GM21825 (cell line): ENCODE data around the gene CFL2.
"Not testable (repeated sequence)": the region's sequence is repeated elsewhere in the genome, so short reads cannot be mapped to it uniquely, and the experiment has no call there.

Source experiments
- ATAC-seq: cut with Tn5 transposase; IDR thresholded peaks from one replicate; pipeline ENCODE4 v1.9.1; 2021; ENCODE audit warnings: mild to moderate bottlenecking, moderate library complexity; ENCODE audit not compliant: unreplicated experiment

CFL2 gene

DNA sequence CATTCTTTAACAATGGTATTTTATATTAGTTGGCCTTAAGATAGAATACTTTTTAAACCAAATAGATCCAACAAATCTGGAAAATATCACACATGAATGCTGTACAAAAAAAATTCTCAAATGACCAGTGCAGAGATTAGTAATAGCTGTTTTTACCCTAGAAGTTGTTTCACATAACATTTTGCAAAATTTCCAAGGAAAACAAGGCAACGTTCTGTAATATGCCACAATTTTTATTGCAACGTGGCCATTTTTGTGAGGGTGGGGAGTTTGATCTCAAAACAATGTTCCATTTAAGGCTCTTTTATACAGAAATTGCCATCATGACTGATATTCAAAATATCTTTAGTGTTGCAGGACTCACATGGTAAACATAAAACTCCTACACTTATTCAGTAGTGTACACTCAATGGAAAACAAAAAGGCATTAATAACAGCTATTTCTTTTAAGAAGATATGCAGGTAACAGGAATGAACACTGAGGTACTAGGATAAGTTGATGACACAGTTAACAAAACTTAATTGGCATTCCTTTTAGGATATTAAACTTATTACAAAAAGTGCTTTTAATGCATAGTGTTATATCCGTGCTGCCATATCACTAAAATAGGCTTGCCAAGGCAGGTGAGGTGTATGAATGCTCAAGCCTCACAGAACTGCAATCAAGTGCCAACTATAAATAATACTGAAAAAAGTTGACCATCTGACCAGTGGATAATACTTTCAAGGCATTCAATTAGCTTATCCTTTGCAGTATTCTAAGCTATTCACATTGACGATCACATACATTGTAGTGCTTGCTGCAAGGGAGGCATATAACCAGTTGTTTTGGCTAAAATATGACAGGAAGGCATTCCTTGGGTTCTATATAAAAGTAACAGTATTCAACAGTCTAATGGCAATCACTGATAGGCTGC lies 2.3 kb downstream of the CFL2 start:
- ATAC-seq, result no peak

DNA sequence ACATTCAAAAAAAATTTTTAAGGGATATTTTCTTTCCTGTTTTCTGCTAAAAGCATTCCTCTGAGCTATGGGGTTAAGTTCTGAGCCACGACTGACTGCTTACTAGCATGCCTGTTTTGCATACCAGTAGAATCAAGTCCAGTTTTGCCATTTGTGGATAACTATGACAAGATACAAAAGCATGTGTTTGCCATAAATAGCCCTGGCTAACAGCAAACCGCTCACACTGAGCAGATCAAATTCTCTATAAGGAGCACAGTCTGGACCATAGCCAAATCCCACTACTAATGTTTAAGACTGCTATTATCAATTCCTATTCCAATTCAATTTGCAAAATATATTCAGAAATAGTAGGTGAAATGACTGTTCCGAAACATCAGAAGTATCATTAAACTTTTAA lies 3.2 kb downstream of the CFL2 start:
- ATAC-seq, result peak; percentile 39

DNA sequence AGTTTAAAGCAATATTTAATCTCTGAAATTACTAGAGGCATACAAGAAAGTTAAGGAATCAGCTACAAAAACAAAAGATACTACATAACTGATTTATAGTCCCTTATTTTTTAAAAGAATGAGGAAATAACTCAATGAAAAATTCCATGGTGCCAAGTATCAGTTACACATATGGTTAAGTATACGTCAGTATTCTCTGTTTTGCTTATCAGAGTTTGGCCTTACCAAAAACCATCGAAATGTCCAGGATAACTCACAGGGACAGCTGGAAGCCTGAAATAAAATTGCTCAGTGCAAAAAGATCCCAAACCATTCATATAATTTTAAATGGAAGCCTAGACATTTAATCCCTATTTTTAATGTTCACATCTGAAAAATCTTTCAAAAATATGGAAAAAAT lies 3.6 kb downstream of the CFL2 start:
- no peak for ATAC-seq

DNA sequence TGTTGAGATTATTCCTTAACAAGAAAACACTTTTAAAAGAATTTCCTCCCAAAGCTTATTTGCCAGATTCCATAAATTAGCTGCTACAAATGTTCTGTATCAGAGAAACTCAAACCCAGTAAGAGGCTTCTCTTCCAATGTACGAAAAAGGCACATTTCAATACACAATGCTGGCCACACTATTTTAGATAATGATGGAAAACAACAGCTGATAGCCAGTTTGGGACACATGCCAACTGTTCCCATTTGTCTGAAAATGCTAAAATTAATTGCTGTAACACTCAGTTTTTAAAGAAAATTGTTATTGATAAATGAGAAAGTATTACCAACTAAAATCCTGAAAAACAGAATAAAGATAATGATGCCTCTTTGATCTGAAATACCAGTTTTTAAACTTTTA lies 4.4 kb downstream of the CFL2 start:
- ATAC-seq, result no peak

DNA sequence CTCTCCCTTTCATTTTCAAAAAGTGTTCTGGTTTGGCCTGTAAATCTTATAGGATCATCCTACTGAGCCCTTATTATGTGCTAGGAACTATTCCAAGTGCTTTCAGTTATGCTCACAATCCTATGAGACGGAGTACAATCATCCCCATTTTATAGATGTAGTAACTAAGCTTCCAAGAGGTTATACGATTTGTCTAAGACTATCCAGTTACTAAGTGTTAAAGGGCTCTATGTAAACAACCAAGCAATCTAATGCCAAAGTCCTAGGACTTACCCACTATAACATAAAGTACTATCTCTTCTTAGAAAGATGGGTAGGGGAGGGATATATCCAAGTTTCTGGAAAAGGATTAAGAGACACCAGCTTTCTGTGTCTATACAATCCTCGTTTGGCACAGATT lies 6.7 kb downstream of the CFL2 start:
- no peak for ATAC-seq

DNA sequence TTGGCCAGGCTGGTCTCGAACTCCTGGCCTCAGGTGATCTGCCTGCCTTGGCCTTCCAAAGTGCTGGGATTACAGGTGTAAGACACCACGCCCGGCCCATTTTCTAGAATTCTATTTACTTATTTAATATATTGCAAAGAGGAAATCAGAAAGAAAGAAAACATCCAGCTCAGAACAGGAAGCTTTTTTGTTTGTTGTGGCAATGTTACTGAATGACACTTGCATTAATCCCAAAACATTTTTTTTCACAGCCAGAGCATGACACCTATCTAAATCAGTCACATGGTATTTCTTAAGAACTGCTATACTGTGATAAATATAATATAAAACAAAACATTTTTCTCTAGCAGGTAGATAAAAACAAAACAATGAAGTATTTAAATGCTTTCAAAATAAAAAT lies 12.6 kb downstream of the CFL2 start:
- no peak for ATAC-seq

DNA sequence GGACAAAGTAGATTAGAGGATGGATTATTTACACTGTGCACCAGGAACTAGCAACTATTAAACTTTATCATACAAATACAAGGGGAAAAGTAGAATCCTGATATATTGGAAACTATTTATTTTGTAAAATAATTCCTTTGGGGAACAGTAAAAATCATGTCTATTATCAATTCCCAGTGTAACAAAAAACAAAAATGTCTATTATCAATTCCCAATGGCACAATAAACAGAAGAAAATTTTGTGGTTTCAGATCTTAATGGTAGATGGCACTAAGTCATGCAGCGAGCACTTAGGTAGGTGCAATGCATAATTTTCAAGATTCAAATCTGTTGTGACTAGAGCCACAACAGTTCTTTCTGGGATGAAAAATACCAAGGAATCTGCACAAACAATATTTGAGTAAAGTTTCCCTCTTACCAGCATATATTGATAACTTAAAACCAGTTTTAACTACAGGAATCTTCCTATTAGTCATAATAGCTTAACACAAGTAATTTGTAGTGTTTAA lies 13.7 kb downstream of the CFL2 start:
- no peak for ATAC-seq

DNA sequence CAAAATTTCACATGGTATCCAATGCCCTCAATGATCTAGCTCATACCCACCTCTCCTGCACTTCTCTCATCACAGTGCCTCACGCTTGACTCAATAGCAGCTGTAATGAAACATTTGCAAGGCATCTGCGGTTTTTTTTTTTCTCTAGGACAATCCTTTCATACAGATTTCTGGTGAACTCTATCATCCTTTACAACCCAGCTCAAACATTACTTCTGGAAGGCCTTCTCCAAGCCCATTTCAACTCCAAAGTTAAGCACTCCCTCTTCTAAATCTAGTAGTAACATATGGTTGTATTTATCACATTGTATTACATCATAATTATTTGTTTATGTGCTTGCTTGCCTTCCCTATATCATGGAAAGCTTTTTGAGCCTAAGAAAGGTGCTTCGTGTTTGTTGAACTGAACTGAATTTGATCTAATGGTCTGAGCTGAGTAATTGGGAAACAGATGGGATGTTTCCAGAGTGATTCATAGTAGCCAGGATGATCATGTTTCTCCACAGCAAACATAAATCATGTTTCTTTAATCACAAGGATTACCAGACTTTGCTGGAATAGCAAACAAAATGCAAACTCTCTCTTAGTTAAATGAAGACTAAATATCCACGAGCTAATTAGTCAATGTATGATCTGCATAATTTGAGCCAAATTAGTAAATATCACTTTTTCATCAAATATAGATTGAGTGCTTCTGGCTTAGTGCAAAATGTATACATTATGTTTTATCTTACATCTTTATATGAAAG lies 14.3 kb downstream of the CFL2 start:
- no peak for ATAC-seq

DNA sequence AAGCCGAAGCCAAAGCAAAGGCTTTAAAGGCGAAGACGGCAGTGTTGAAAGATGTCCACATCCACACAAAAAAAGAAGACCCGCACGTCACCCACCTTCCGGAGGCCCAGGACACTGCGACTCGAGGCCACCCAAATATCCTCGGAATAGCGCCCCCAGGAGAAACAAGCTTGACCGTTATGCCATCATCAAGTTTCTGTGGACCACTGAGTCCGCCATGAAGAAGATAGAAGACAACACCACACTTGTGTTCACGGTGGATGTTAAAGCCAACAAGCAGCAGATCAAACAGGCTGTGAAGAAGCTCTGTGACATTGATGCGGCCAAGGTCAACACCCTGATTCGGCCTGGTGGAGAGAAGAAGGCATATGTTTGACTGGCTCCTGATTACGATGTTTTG lies 20.2 kb downstream of the CFL2 start:
- ATAC-seq, result not testable (repeated sequence)

DNA sequence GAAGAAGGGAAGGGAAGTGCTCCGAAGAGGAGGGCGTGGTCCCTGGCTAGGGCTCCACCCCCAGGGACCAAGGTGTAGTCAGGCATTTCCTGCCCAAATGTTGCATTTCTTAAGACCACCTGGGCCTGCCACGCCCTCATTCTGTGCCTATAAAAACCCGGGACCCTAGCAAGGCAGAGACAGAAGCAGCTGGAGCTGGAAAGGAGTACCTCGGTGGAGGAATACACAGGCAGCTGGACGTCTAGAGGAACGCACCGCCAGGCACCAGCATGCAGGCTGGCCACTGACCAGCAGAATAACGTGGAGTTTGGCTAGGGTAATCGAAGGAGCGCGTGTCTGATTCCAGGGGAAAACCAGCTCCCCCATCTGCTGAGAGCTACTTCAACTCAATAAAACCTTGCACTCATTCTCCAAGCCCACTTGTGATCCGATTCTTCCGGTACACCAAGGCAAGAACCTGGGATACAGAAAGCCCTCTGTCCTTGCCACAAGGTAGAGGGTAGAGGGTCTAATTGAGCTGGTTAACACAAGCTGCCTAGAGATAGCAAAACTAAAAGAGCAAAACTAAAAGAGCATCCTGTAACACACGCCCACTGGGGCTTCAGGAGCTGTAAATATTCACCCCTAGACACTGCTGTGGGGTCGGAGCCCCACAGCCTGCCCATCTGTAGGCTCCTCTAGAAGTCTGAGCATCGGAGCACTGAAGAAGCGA lies 21.0 kb downstream of the CFL2 start:
- ATAC-seq, result no peak

DNA sequence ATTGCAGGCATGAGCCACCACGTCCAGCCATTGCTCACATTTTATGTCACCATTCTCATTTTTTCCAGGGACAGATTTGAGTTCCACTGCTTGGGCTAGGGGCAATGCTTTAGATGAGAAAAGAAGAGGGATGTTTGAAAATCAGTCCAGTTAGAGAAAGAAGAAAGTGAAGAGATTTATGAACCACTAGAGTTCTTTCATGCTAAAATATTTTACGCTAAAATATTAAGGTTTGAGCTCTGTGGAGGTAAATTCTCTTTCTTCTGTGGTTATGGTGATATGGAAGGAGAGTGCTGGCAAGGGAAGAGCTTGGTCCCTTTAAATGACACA lies 21.5 kb downstream of the CFL2 start:
- ATAC-seq, result no peak

DNA sequence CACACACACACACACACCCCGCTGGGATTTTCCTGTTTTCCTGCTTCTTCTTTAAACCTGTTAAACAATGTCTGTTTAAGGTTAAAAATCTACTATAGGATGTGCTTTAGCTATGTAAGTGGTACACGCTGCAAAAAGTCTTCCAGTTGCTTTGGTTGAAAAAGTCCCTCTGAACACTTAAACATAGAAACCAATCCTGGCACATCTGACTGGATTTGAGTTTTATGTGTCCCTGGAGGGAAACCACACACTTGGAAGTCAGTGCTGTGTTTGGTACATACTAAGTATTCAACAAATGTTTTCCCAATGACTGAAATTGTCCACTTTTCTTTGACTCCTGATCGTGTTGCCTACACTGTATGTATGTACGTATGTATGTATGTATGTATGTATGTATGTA lies 22.0 kb downstream of the CFL2 start:
- no peak for ATAC-seq

DNA sequence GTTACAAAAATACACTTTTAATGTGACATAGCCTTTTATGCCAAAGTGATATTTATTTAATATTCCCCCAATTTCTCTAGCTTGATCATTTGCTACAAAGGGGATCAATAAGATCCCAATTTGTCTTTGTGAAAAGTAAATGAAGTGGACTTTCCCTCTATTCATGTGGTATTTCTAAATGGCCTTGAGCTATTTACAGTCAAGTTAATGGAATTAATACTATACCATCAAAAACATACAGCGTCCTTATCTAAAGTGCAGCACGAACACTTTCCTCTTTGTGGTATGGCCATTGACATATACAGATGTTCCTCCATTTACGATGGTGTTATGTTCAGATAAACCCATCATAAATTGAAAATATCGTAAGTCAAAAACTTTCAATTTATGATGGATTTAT lies 23.2 kb downstream of the CFL2 start:
- no peak for ATAC-seq

DNA sequence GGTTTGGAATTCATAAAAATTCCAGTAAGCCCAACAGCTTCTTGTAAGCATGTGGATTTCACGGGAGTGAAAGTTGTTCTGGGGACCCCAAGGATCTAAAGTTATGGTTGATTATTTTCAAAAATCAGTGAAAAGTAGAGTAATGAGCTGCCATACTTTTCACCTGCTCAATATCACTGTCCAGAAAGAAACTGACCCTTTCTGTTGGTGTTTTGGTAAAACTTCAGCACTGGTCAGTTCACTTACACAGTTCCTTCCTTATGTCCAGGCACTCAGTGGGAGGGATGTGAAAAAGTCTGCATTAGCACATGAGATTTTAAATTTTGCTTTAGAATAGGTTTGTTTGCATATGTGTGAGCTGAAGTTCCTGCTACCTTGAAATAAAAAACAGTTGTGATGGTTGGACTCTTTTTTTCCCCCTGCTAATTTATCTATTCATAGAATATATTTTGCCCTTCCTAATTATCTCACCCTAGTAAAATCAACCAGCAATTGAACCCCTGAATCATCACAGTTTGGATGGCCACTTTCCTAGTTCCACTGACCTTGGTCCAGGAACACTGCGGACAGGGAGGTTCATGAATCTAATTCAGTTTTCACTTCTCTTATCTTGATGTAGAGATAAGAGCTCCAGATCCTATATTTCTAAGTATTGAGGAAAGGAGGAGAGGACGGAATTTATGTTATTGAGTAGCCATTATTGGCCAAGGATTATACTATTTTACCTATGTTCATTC lies 25.8 kb downstream of the CFL2 start:
- no peak for ATAC-seq

DNA sequence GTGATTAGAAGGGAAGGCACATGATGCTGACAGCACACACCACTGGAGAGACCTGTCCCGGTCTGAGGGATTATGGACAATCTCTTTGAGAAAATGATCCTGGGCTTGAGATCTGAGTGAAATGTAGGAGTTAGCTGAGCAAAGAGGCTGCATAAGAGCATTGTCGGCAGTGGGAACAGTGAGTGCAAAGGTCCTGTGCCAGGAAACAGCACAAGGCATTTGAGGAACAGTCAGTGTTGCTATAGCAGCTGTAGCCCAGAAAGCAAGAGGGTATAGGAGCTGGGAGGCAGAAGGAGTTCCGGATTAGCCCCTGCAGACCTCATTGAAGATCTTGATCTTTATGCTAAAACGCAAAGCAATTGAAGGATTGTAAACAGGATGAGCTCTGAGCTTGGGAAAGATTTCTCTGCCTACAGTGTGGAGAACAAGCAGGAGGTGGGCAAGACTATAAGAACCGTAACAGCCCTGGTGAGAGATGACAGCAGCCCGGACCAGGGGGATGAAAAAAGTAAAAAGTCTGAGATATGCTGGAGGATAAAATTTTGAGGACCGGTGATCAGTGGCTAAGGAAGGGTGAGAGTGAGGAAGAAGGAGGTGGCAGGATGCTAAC lies 28.5 kb downstream of the CFL2 start:
- no peak for ATAC-seq

DNA sequence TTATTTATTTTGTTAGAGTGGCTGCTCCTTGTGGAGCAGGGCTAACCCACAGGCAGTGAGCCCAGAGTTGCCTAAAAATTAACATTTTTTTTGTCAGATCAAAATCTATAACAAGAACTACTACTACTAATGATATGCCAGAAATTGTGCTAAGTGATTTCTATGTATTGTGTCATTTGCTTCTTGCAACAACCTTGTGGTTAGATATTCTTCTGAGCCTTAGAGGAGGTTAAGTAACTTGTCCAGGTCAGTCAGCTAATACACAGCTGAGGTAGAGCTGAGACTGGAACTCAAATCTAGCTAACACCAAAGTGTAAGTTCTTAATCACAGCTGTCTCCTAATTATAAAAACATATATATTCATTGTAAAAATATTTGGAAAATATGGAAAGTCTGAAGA lies 29.8 kb downstream of the CFL2 start:
- ATAC-seq, result no peak

DNA sequence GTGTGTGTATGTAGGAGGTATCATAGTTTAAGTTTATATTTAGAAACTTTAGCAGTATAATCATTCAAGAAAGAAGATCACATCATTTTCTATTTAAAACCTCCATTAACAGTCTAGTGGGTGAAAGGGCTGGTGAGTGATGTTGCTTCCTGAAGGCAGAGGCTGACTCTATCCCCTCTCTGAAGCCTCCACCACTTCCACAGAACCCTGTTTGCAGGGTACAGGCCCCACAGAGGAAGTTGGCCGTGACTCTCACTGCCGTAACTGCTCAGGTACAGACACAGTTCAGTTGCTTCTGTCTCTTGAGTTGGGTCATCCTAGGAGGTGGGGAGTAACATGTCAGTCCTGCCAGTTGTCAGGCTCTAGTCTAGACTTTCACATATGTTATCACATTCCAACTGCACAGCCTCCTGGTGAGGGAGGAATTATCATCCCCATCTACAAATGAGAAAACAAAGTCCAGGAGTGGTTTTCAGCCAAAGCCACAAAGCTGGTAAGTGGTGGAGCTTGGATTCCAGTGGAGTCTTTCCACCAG lies 31.5 kb downstream of the CFL2 start:
- no peak for ATAC-seq

DNA sequence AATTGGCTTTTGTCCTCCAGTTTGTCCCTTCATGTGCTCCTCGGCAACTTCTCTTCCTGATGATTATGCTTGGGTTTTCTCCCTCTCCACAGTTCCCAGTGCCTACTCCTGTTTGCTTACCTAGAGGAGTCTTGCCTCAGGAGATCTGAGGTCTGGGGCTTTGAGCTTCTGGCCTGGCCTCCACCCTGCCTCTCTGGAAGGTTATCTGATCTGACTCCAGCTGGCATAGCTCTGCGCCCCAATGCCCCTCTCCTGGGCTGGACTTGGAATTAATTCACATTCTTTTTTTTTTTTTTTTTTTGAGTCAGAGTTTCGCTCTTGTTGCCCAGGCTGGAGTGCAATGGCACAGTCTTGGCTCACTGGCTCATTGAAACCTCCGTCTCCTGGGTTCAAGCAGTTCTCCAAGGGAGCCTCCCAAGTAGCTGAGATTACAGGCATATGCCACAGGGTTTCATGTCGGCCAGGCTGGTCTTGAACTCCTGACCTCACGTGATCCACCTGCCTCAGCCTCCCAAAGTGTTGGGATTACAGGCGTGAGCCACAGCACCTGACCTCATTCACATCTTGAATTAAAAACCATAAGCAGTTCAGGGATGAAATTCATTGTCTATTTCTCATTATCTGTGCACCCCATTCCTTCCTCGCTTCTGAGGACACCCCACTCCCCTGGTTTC lies 33.5 kb downstream of the CFL2 start:
- ATAC-seq, result no peak

DNA sequence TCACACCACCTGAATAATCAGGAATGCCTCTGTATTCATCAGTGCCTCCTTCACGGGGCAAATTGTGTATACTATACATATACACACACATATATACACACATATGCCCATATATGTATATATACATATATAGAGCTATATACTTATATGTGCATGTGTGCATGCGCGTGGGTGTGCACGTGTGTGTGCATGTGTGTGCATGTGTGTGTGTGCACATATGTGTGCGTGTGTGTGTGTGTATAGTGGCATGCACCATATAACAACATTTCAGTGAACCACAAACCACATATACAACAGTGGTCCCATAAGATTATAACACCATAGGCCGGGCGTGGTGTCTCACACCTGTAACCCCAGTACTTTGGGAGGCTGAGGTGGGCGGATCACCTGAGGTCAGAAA lies 35.7 kb downstream of the CFL2 start:
- ATAC-seq, result no peak

DNA sequence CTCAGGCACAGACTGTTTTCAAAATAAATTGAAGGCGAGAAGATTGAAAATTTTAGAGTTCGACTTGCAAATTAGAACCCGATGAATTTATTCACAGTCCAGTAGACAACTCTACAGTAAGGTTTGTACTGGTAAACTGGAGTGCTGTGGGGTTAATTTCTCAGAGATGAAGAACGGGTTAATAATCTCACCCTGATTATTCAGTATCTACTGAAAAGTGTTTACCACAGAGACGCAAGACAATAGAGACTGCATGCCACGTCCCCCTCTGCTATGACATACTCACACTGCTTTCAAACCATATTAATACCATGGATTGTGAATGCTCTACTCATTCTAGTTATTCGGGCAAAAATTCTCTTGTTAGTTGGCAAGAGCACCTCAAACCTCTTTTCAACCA lies 36.1 kb downstream of the CFL2 start:
- no peak for ATAC-seq
